D721Med (cell line): ENCODE results near the gene URM1.
A peak's percentile ranks its signal among the peaks of the same experiment; 100 is the strongest.
"Not testable (repeated sequence)": the region's sequence is repeated elsewhere in the genome, so short reads cannot be mapped to it uniquely, and the experiment has no call there.

Source experiments
- DNase-seq: peaks from one replicate; pipeline ENCODE4 v3.0.0; 2011; ENCODE audit warnings: low spot score; ENCODE audit not compliant: insufficient read length
- FAIRE-seq: peaks from 2 replicates; lab custom pipeline; 2011; peaks lifted over from hg19 to GRCh38; lab: Jason Lieb, UNC
- CTCF ChIP-seq: IDR thresholded peaks from 2 replicates; pipeline ENCODE4 v1.5.1; 2012; ENCODE audit warnings: mild to moderate bottlenecking, control low read depth; ENCODE audit not compliant: insufficient read depth; ENCODE audit errors: missing control alignments

Gene URM1

DNA sequence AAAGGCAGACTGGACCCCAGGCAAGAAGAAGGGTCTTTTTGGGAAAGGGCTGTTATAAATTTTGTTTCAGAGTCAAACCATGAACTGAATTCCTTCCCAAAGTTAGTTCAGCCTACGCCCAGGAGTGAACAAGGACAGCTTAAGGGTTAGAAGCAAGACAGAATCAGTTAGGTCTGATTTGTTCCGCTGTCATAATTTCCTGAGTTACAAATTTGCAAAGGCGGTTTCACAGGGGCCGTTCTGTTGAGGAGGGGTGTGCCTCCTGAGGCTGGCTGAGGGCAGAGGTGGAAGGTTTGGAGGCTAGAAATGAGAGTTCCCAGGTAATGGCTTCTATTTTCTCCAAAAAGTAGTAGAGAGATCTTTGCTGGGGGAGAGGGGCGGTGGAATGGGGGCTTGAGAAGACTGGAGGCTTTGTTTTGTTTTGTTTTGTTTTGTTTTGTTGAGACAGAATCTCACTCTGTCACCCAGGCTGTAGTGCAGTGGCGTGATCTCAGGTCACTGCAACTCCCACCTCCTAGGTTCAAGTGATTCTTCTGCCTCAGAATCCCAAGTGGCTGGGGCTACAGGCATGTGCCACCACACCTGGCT is 45.4 kb downstream of the URM1 start:
- TF ChIP-seq CTCF, result no peak
- FAIRE-seq, result no peak
- DNase-seq, result no peak

- no peak for FAIRE-seq
- no peak for TF ChIP-seq CTCF
- no peak for DNase-seq
Observed at GRCh38 chr9:128419061-128419925, 48.1 kb downstream of the URM1 start.

- peak; percentile 63 for TF ChIP-seq CTCF
- FAIRE-seq, result no peak
- DNase-seq, result peak; percentile 68
Observed at GRCh38 chr9:128420060-128420650, 49.0 kb downstream of the URM1 start.

- FAIRE-seq, result no peak
- peak; percentile 54 for DNase-seq
- TF ChIP-seq CTCF, result no peak
Observed at GRCh38 chr9:128420651-128421481, 49.7 kb downstream of the URM1 start, which contains the start of gene CERCAM. Gene CERCAM (plus strand): TSS chr9:128420857. CDS start chr9:128420878, 21 bp downstream.

DNA sequence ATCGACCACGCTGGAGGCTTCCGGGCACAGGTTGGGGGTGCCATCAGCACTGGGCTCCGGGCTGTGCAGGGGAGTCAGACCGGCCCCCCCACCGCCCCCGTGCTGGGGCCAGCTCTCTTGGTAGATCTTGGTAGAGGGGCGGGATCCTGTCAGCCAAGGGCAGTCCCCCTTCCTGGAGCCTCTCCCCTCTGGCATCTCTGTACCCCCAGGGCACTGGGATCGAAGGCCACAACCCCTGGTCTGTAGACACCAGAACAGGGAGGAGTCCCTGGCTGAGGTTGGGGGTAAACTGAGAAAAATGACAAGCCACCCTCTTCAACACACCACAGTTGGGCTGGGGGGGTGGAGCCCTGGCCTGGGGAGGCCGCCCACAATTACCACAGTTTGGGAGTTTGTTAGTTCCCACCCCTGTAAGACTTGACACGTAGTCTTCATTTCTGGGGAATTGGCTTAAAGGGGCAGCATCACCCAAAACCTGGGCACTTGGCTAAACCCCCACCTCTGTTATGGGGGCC is 50.4 kb downstream of the URM1 start:
- no peak for DNase-seq
- TF ChIP-seq CTCF, result no peak
- no peak for FAIRE-seq

DNA sequence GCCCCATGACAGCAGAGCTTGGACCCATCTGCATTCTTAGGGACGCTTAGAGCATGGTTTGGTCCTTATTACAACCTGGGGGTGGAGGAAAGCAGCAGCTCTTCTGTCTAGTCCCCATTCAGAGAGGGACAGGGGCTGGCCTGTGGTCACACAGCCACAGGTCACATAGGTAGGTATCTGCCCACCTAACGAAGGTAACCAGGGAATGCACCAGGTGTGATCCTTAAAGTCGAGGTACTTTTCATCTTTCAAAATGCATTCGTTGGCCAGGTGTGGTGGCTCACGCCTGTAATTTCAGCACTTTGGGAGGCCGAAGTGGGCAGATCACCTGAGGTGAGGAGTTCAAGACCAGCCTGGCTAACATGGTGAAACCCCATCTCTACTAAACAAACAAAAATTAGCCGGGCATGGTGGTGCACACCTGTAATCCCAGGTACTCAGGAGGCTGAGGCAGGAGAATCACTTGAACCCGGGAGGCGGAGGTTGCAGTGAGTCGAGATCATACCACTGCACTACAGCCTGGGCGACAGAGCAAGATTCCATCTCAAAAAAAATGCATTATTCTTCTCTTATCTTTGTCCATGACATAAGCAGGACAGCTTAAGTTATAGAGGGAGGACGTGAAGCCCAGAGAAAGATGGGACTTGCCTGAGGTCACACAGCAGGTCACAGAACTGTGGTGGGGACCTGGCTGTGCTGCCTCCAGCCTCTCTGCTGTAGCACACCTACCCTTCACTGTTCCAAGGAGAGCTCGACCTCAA is 51.0 kb downstream of the URM1 start:
- not testable (repeated sequence) for DNase-seq, FAIRE-seq
